Measurements from ENCODE around the gene CCDC80.
A peak's percentile ranks its signal among the peaks of the same experiment; 100 is the strongest.

The CCDC80 gene

GRCh38 chr3:112623213-112623612 is 17.7 kb downstream of the CCDC80 start:
- Histone ChIP-seq H3K4me3 (ENCODE audit: low read depth in 1 of 5, low read length in 5 of 5) (no peak overlapping the region), H3K27me3 (ENCODE audit: control insufficient read depth in 5 of 5, insufficient read depth in 4 of 5, low read length in 5 of 5) (no peaks in the 10 kb centered on the region), H3K4me1 (ENCODE audit: control insufficient read depth in 5 of 5, insufficient read depth in 5 of 5, low read length in 5 of 5) (peaks cover 8 to 28% (median 27%) of the 10 kb centered on the region in 5 donors), H3K9me3 (ENCODE audit: control insufficient read depth in 5 of 5, low read length in 5 of 5) (peaks cover 0 to 7% (median 0%) of the 10 kb centered on the region in 5 donors), H3K36me3 (ENCODE audit: control insufficient read depth in 5 of 5, insufficient read depth in 5 of 5, low read length in 5 of 5) (peaks cover 0 to 21% (median 15%) of the 10 kb centered on the region in 5 donors), H3K27ac (ENCODE audit: low read depth, low read length) (no peak overlapping the region), H3K9ac (ENCODE audit: low read length in 5 of 5) (no peak overlapping the region)

- Histone ChIP-seq H3K27ac (ENCODE audit: low read depth, low read length) (no peak overlapping the region), H3K4me3 (ENCODE audit: low read depth in 1 of 5, low read length in 5 of 5) (no peak overlapping the region), H3K4me1 (ENCODE audit: control insufficient read depth in 5 of 5, insufficient read depth in 5 of 5, low read length in 5 of 5) (peaks cover 0 to 22% (median 13%) of the 10 kb centered on the region in 5 donors), H3K27me3 (ENCODE audit: control insufficient read depth in 5 of 5, insufficient read depth in 4 of 5, low read length in 5 of 5) (no peaks in the 10 kb centered on the region), H3K9me3 (ENCODE audit: control insufficient read depth in 5 of 5, low read length in 5 of 5) (peaks cover 0 to 7% (median 0%) of the 10 kb centered on the region in 5 donors), H3K9ac (ENCODE audit: low read length in 5 of 5) (no peak overlapping the region), H3K36me3 (ENCODE audit: control insufficient read depth in 5 of 5, insufficient read depth in 5 of 5, low read length in 5 of 5) (peaks cover 20 to 52% (median 43%) of the 10 kb centered on the region in 5 donors)
Observed at GRCh38 chr3:112619295-112619694, 21.6 kb downstream of the CCDC80 start.

- Histone ChIP-seq H3K9ac (ENCODE audit: low read length in 5 of 5) (no peak overlapping the region), H3K27me3 (ENCODE audit: control insufficient read depth in 5 of 5, insufficient read depth in 4 of 5, low read length in 5 of 5) (no peaks in the 10 kb centered on the region), H3K9me3 (ENCODE audit: control insufficient read depth in 5 of 5, low read length in 5 of 5) (peaks cover 0 to 7% (median 0%) of the 10 kb centered on the region in 5 donors), H3K27ac (ENCODE audit: low read depth, low read length) (no peak overlapping the region), H3K4me1 (ENCODE audit: control insufficient read depth in 5 of 5, insufficient read depth in 5 of 5, low read length in 5 of 5) (peaks cover 0 to 10% (median 2%) of the 10 kb centered on the region in 5 donors), H3K4me3 (ENCODE audit: low read depth in 1 of 5, low read length in 5 of 5) (no peak overlapping the region), H3K36me3 (ENCODE audit: control insufficient read depth in 5 of 5, insufficient read depth in 5 of 5, low read length in 5 of 5) (peaks cover 24 to 60% (median 49%) of the 10 kb centered on the region in 5 donors)
Observed at GRCh38 chr3:112617285-112617684, 23.7 kb downstream of the CCDC80 start.

- no peaks in the 10 kb centered on the region for H3K27me3 ChIP-seq (ENCODE audit: control insufficient read depth in 5 of 5, insufficient read depth in 4 of 5, low read length in 5 of 5)
- peaks cover 0 to 3% (median 0%) of the 10 kb centered on the region in 5 donors for H3K9me3 ChIP-seq (ENCODE audit: control insufficient read depth in 5 of 5, low read length in 5 of 5)
- H3K4me3 ChIP-seq (ENCODE audit: low read depth in 1 of 5, low read length in 5 of 5): peak overlapping the region in 2 of 5 donors; percentile 27 to 34
- H3K27ac ChIP-seq (ENCODE audit: low read depth, low read length): peak overlapping the region; percentile 16
- H3K4me1 ChIP-seq (ENCODE audit: control insufficient read depth in 5 of 5, insufficient read depth in 5 of 5, low read length in 5 of 5): peaks cover 0 to 14% (median 7%) of the 10 kb centered on the region in 5 donors
- H3K36me3 ChIP-seq (ENCODE audit: control insufficient read depth in 5 of 5, insufficient read depth in 5 of 5, low read length in 5 of 5): peaks cover 27 to 62% (median 50%) of the 10 kb centered on the region in 5 donors
- H3K9ac ChIP-seq (ENCODE audit: low read length in 5 of 5): no peak overlapping the region
Observed at GRCh38 chr3:112615989-112616731, 24.8 kb downstream of the CCDC80 start.

GRCh38 chr3:112611752-112612515 is 29.0 kb downstream of the CCDC80 start:
- Histone ChIP-seq H3K9me3 (ENCODE audit: control insufficient read depth in 5 of 5, low read length in 5 of 5) (no peaks in the 10 kb centered on the region), H3K27me3 (ENCODE audit: control insufficient read depth in 5 of 5, insufficient read depth in 4 of 5, low read length in 5 of 5) (no peaks in the 10 kb centered on the region), H3K36me3 (ENCODE audit: control insufficient read depth in 5 of 5, insufficient read depth in 5 of 5, low read length in 5 of 5) (peaks cover 18 to 76% (median 57%) of the 10 kb centered on the region in 5 donors), H3K4me1 (ENCODE audit: control insufficient read depth in 5 of 5, insufficient read depth in 5 of 5, low read length in 5 of 5) (peaks cover 0 to 14% (median 7%) of the 10 kb centered on the region in 5 donors), H3K9ac (ENCODE audit: low read length in 5 of 5) (peak overlapping the region in 1 of 5 donors; percentile 7), H3K4me3 (ENCODE audit: low read depth in 1 of 5, low read length in 5 of 5) (no peak overlapping the region), H3K27ac (ENCODE audit: low read depth, low read length) (peak overlapping the region; percentile 26)

GRCh38 chr3:112610121-112610520 is 30.8 kb downstream of the CCDC80 start:
- Histone ChIP-seq H3K36me3 (ENCODE audit: control insufficient read depth in 5 of 5, insufficient read depth in 5 of 5, low read length in 5 of 5) (peaks cover 19 to 72% (median 58%) of the 10 kb centered on the region in 5 donors), H3K9me3 (ENCODE audit: control insufficient read depth in 5 of 5, low read length in 5 of 5) (no peaks in the 10 kb centered on the region), H3K9ac (ENCODE audit: low read length in 5 of 5) (no peak overlapping the region), H3K4me3 (ENCODE audit: low read depth in 1 of 5, low read length in 5 of 5) (no peak overlapping the region), H3K27ac (ENCODE audit: low read depth, low read length) (no peak overlapping the region), H3K27me3 (ENCODE audit: control insufficient read depth in 5 of 5, insufficient read depth in 4 of 5, low read length in 5 of 5) (no peaks in the 10 kb centered on the region), H3K4me1 (ENCODE audit: control insufficient read depth in 5 of 5, insufficient read depth in 5 of 5, low read length in 5 of 5) (peaks cover 0 to 11% (median 7%) of the 10 kb centered on the region in 5 donors)

- peaks cover 16 to 64% (median 44%) of the 10 kb centered on the region in 5 donors for H3K36me3 ChIP-seq (ENCODE audit: control insufficient read depth in 5 of 5, insufficient read depth in 5 of 5, low read length in 5 of 5)
- H3K9ac ChIP-seq (ENCODE audit: low read length in 5 of 5): no peak overlapping the region
- no peaks in the 10 kb centered on the region for H3K9me3 ChIP-seq (ENCODE audit: control insufficient read depth in 5 of 5, low read length in 5 of 5)
- no peak overlapping the region for H3K27ac ChIP-seq (ENCODE audit: low read depth, low read length)
- no peaks in the 10 kb centered on the region for H3K27me3 ChIP-seq (ENCODE audit: control insufficient read depth in 5 of 5, insufficient read depth in 4 of 5, low read length in 5 of 5)
- peaks cover 0 to 25% (median 20%) of the 10 kb centered on the region in 5 donors for H3K4me1 ChIP-seq (ENCODE audit: control insufficient read depth in 5 of 5, insufficient read depth in 5 of 5, low read length in 5 of 5)
- no peak overlapping the region for H3K4me3 ChIP-seq (ENCODE audit: low read depth in 1 of 5, low read length in 5 of 5)
Observed at GRCh38 chr3:112607863-112608262, 33.1 kb downstream of the CCDC80 start.

- H3K9ac ChIP-seq (ENCODE audit: low read length in 5 of 5): no peak overlapping the region
- H3K27ac ChIP-seq (ENCODE audit: low read depth, low read length): peak overlapping the region; percentile 43
- no peaks in the 10 kb centered on the region for H3K9me3 ChIP-seq (ENCODE audit: control insufficient read depth in 5 of 5, low read length in 5 of 5)
- H3K27me3 ChIP-seq (ENCODE audit: control insufficient read depth in 5 of 5, insufficient read depth in 4 of 5, low read length in 5 of 5): no peaks in the 10 kb centered on the region
- H3K4me1 ChIP-seq (ENCODE audit: control insufficient read depth in 5 of 5, insufficient read depth in 5 of 5, low read length in 5 of 5): peaks cover 0 to 34% (median 18%) of the 10 kb centered on the region in 5 donors
- H3K36me3 ChIP-seq (ENCODE audit: control insufficient read depth in 5 of 5, insufficient read depth in 5 of 5, low read length in 5 of 5): peaks cover 10 to 58% (median 40%) of the 10 kb centered on the region in 5 donors
- H3K4me3 ChIP-seq (ENCODE audit: low read depth in 1 of 5, low read length in 5 of 5): no peak overlapping the region
Observed at GRCh38 chr3:112606098-112606497, 34.8 kb downstream of the CCDC80 start.

GRCh38 chr3:112605285-112605684 is 35.7 kb downstream of the CCDC80 start:
- Histone ChIP-seq H3K36me3 (ENCODE audit: control insufficient read depth in 5 of 5, insufficient read depth in 5 of 5, low read length in 5 of 5) (peaks cover 10 to 55% (median 42%) of the 10 kb centered on the region in 5 donors), H3K9me3 (ENCODE audit: control insufficient read depth in 5 of 5, low read length in 5 of 5) (no peaks in the 10 kb centered on the region), H3K27ac (ENCODE audit: low read depth, low read length) (no peak overlapping the region), H3K4me3 (ENCODE audit: low read depth in 1 of 5, low read length in 5 of 5) (no peak overlapping the region), H3K4me1 (ENCODE audit: control insufficient read depth in 5 of 5, insufficient read depth in 5 of 5, low read length in 5 of 5) (peaks cover 0 to 34% (median 16%) of the 10 kb centered on the region in 5 donors), H3K9ac (ENCODE audit: low read length in 5 of 5) (no peak overlapping the region), H3K27me3 (ENCODE audit: control insufficient read depth in 5 of 5, insufficient read depth in 4 of 5, low read length in 5 of 5) (no peaks in the 10 kb centered on the region)

- Histone ChIP-seq H3K4me1 (ENCODE audit: control insufficient read depth in 5 of 5, insufficient read depth in 5 of 5, low read length in 5 of 5) (peaks cover 0 to 34% (median 15%) of the 10 kb centered on the region in 5 donors), H3K9me3 (ENCODE audit: control insufficient read depth in 5 of 5, low read length in 5 of 5) (no peaks in the 10 kb centered on the region), H3K36me3 (ENCODE audit: control insufficient read depth in 5 of 5, insufficient read depth in 5 of 5, low read length in 5 of 5) (peaks cover 8 to 48% (median 37%) of the 10 kb centered on the region in 5 donors), H3K27ac (ENCODE audit: low read depth, low read length) (peak overlapping the region; percentile 60), H3K27me3 (ENCODE audit: control insufficient read depth in 5 of 5, insufficient read depth in 4 of 5, low read length in 5 of 5) (no peaks in the 10 kb centered on the region), H3K4me3 (ENCODE audit: low read depth in 1 of 5, low read length in 5 of 5) (peak overlapping the region in 1 of 5 donors; percentile 18), H3K9ac (ENCODE audit: low read length in 5 of 5) (peak overlapping the region in 1 of 5 donors; percentile 20)
Observed at GRCh38 chr3:112604536-112604935, 36.4 kb downstream of the CCDC80 start.

All from subcutaneous abdominal adipose tissue (tissue), 5 donors.